Measurements from ENCODE around the gene MIF4GD.

DNA sequence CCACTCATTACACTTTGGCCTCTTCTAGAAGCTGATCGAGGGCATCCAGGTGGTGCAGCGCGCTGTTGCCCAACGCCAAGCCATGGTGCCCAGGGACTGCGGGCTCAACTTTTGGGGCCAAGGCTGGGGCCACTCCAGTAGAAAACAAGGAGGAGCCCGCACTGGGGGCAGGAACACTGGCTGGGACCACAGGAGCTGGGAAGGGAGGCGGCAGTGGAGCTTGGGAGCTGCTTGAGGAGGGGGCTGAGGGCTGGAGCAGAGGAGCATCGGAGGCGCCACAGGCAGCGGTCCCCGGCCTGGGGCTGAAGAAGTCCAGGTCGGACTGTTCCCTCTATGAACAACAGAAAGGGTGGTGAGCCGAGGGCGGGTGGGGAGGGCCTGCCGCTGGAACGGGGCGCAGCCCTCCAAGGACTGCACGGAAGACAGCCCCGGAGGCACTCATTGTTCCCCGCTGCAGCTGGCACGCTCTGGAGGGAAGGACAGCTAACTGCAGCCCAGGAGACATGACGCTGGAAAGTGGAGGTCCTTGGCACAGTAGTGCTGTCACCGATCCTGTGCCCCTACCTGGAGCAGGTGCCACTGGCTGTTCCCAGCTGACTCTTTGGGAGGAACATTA, 31.1 kb downstream of the MIF4GD start:
- TF ChIP-seq CTCF (IDR thresholded peaks at IDR 0.05; ENCODE audit: poor library complexity) (no peak), EZH2phosphoT487 (IDR thresholded peaks at IDR 0.05; ENCODE audit: low read depth, severe bottlenecking, unreplicated experiment) (no peak)
